K562 (cell line): ENCODE results near the gene TRIM65. TPM values are rescaled to one million over a fixed set of nuclear protein-coding genes. Genes with fewer than 3 reads are reported as not detected.

ENCODE experiments used
- ARHGAP35 ChIP-seq: fragments of 450-650 bp; IDR thresholded peaks from 2 replicates; pipeline ENCODE4 v1.6.1; 2018; ENCODE audit not compliant: partially characterized antibody
- ETS1 ChIP-seq: conservative IDR thresholded peaks from 2 replicates; pipeline ENCODE4 v1.6.1; 2011; ENCODE audit warnings: low read depth, mild to moderate bottlenecking, low read length; ENCODE audit not compliant: control insufficient read depth
- FOSL1 ChIP-seq: fragments of 200-800 bp; sonication (Bioruptor generic); conservative IDR thresholded peaks from 2 replicates; pipeline ENCODE4 v1.6.1; 2016; ENCODE audit warnings: missing genetic modification characterization, missing compliant biosample characterization
- MEIS2 ChIP-seq: fragments of 450-650 bp; IDR thresholded peaks from 2 replicates; pipeline ENCODE4 v1.6.1; 2014; ENCODE audit warnings: mild to moderate bottlenecking; ENCODE audit not compliant: partially characterized antibody
- NR2C1 ChIP-seq, 2 experiments: fragments of 450-650 bp; IDR thresholded peaks; 2 replicates each; pipeline ENCODE4 v1.6.1; 2017; ENCODE audit warnings: mild to moderate bottlenecking in 2 of 2, antibody characterized with exemption in 1 of 2, inconsistent platforms in 1 of 2, missing compliant biosample characterization in 1 of 2, missing genetic modification characterization in 1 of 2
- SIN3A ChIP-seq, 2 experiments: fragments of 150-350 bp in 1 of 2; IDR thresholded peaks; 2 replicates each; pipeline ENCODE4 v1.6.1; 2011 to 2016; ENCODE audit warnings: borderline replicate concordance in 2 of 2, low read depth in 2 of 2, low read length in 2 of 2, mild to moderate bottlenecking in 2 of 2, moderate library complexity in 2 of 2; ENCODE audit not compliant: control insufficient read depth in 1 of 2
- STAG1 ChIP-seq: sonication (generic); formaldehyde crosslinking; IDR thresholded peaks from 2 replicates; pipeline ENCODE4 v1.5.0; 2020; ENCODE audit warnings: missing genetic modification reagents, borderline replicate concordance
- polyA plus RNA-seq, 8 experiments: library from polyadenylated mRNA; depleted of rRNA in 4 of 8; stranded (reverse) in 5 of 8; unstranded in 3 of 8; fragments of >200 nt; fragmentation: Nextera tagmentation in 2 of 8; fragmentation: Illumina TruSeq in 1 of 8; extraction: Ambion mirVana in 2 of 8; extraction: Trizol in 1 of 8; gene quantifications; 2 replicates each; pipeline versions ENCODE4 v1.2.1 to v1.2.3, GENCODE V29; 2011 to 2014; ENCODE audit warnings: inconsistent platforms in 1 of 8, missing spikeins in 1 of 8
- total RNA-seq, 7 experiments: library from RNA; depleted of rRNA in 6 of 7; stranded (reverse); fragments of >200 nt in 6 of 7; fragmentation: Illumina TruSeq in 2 of 7; extraction: Trizol in 2 of 7; gene quantifications; 2 replicates each; pipeline versions ENCODE4 v1.2.1 to v1.2.3, GENCODE V29; 2011 to 2021; ENCODE audit warnings: low replicate concordance in 1 of 7
- TF ChIP-seq, protein P1 (sequence below): fragments of 450-650 bp; IDR thresholded peaks from 2 replicates; pipeline ENCODE4 v1.7.0; 2016; ENCODE audit warnings: borderline replicate concordance
- TF ChIP-seq, protein P2 (sequence below): sonication (generic); formaldehyde crosslinking; IDR thresholded peaks from 2 replicates; pipeline ENCODE4 v1.8.0; 2023; ENCODE audit warnings: missing genetic modification reagents, mild to moderate bottlenecking, borderline replicate concordance

The TRIM65 gene
- total and polyA plus RNA-seq, 9 of the 15 experiments (the other 6 are each of a cell fraction or from before 2014, with no cell fraction given): 2.8 to 45.7 (median 22.9) TPM

- TF ChIP-seq MEIS2 (no peak), NR2C1 (IDR thresholded peaks at IDR 0.05) (no peak), NR2C1 (tag; IDR thresholded peaks at IDR 0.05) (no peak), ETS1 (0 out of 2 replicates have a peak, but pooled peaks have one; percentile 14), SIN3A (IDR thresholded peaks at IDR 0.05; ENCODE audit: borderline replicate concordance in 2 of 2, control insufficient read depth in 1 of 2, low read depth in 2 of 2, low read length in 2 of 2) (0 out of 4 replicates have a peak, but pooled peaks of 1 of the 2 experiments have one; percentile 36), ARHGAP35 (no peak), STAG1 (CRISPR knock-in tag) (no peak), FOSL1 (tag) (0 out of 2 replicates have a peak, but pooled peaks have one; percentile 33)
- TF ChIP-seq, protein P1, sequence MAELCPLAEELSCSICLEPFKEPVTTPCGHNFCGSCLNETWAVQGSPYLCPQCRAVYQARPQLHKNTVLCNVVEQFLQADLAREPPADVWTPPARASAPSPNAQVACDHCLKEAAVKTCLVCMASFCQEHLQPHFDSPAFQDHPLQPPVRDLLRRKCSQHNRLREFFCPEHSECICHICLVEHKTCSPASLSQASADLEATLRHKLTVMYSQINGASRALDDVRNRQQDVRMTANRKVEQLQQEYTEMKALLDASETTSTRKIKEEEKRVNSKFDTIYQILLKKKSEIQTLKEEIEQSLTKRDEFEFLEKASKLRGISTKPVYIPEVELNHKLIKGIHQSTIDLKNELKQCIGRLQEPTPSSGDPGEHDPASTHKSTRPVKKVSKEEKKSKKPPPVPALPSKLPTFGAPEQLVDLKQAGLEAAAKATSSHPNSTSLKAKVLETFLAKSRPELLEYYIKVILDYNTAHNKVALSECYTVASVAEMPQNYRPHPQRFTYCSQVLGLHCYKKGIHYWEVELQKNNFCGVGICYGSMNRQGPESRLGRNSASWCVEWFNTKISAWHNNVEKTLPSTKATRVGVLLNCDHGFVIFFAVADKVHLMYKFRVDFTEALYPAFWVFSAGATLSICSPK: no peak
- TF ChIP-seq, protein P2, sequence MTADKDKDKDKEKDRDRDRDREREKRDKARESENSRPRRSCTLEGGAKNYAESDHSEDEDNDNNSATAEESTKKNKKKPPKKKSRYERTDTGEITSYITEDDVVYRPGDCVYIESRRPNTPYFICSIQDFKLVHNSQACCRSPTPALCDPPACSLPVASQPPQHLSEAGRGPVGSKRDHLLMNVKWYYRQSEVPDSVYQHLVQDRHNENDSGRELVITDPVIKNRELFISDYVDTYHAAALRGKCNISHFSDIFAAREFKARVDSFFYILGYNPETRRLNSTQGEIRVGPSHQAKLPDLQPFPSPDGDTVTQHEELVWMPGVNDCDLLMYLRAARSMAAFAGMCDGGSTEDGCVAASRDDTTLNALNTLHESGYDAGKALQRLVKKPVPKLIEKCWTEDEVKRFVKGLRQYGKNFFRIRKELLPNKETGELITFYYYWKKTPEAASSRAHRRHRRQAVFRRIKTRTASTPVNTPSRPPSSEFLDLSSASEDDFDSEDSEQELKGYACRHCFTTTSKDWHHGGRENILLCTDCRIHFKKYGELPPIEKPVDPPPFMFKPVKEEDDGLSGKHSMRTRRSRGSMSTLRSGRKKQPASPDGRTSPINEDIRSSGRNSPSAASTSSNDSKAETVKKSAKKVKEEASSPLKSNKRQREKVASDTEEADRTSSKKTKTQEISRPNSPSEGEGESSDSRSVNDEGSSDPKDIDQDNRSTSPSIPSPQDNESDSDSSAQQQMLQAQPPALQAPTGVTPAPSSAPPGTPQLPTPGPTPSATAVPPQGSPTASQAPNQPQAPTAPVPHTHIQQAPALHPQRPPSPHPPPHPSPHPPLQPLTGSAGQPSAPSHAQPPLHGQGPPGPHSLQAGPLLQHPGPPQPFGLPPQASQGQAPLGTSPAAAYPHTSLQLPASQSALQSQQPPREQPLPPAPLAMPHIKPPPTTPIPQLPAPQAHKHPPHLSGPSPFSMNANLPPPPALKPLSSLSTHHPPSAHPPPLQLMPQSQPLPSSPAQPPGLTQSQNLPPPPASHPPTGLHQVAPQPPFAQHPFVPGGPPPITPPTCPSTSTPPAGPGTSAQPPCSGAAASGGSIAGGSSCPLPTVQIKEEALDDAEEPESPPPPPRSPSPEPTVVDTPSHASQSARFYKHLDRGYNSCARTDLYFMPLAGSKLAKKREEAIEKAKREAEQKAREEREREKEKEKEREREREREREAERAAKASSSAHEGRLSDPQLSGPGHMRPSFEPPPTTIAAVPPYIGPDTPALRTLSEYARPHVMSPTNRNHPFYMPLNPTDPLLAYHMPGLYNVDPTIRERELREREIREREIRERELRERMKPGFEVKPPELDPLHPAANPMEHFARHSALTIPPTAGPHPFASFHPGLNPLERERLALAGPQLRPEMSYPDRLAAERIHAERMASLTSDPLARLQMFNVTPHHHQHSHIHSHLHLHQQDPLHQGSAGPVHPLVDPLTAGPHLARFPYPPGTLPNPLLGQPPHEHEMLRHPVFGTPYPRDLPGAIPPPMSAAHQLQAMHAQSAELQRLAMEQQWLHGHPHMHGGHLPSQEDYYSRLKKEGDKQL: 0 out of 2 replicates have a peak, but pooled peaks have one; percentile 35
Observed at GRCh38 chr17:75844530-75845057, 52.2 kb downstream of the TRIM65 start (continued).
